ENCODE data around the gene RASGEF1B.
"Not testable (repeated sequence)": the region's sequence is repeated elsewhere in the genome, so short reads cannot be mapped to it uniquely, and the experiment has no call there.

Gene RASGEF1B

DNA sequence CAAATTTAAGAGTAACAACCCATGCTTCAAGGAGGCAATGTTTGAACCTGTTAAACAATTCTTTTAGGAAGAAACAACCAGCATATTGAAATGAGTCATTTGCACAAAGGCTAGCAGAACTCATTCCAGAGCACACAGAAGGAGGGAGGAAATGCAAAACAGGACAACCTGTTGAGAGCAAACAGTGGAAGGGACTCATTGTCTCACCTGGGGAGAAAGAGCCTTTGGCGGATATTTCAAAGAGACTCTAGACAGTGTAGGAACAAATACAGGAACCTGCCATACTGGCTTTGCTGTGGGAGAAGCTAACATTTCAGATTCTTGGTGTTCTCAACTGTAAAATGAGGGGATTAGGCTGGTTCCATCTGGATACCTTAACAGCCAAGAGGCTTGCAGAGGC is 14.8 kb upstream of the RASGEF1B start:
- no peak for DNase-seq
- TF ChIP-seq POLR2A (IDR thresholded peaks at IDR 0.05; ENCODE audit: low read length) (no peak), GATA1 (IDR thresholded peaks at IDR 0.05; ENCODE audit: low read depth, low read length) (no peak)

- DNase-seq = no peak
- no peak for TF ChIP-seq POLR2A (IDR thresholded peaks at IDR 0.05; ENCODE audit: low read length)
- TF ChIP-seq GATA1 (IDR thresholded peaks at IDR 0.05; ENCODE audit: low read depth, low read length) = no peak
Observed at GRCh38 chr4:81485310-81485980, 13.7 kb upstream of the RASGEF1B start.

DNA sequence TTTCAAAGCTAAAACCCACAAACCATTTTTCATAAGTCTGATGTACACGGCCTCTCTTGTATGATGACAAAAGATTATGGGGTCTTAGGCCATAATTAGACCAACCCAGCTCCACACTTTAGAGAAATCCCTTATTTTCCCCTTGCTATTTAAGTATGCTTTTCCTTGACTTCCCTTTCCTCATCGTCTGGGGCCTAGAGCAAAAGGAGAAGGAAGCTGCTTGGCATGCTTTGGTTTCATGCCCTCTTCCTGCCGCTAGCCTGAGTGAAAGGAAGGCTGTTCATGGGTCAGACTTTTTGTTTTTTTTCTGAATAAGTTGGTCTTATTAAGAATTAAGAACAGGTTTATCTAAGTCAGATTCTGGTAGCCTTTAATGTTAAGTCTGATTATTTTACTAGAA is 10.6 kb upstream of the RASGEF1B start:
- no peak for TF ChIP-seq POLR2A (IDR thresholded peaks at IDR 0.05; ENCODE audit: low read length)
- DNase-seq = no peak

GRCh38 chr4:81481151-81481550 is 9.4 kb upstream of the RASGEF1B start:
- TF ChIP-seq POLR2A (IDR thresholded peaks at IDR 0.05; ENCODE audit: low read length) (no peak), GATA1 (IDR thresholded peaks at IDR 0.05; ENCODE audit: low read depth, low read length) (no peak)
- no peak for DNase-seq

DNA sequence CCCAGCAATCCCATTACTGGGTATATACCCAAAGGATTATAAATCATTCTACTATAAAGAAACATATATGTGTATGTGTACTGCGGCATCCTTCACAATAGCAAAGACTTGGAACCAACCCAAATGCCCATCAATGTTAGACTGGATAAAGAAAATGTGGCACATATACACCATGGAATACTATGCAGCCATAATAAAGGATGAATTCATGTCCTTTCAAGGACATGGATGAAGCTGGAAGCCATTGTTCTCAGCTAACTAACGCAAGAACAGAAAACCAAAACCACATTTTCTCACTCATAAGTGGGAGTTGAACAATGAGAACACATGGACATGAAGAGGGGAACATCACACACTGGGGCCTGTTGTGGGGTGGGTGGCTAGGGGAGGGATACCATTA is 7.9 kb upstream of the RASGEF1B start:
- DNase-seq = not testable (repeated sequence)

- DNase-seq = not testable (repeated sequence)
Observed at GRCh38 chr4:81473331-81474265, 1.9 kb upstream of the RASGEF1B start.

- peak; percentile 74 to 80 for DNase-seq
- no peak for TF ChIP-seq GATA1 (IDR thresholded peaks at IDR 0.05; ENCODE audit: low read depth, low read length)
- TF ChIP-seq POLR2A (IDR thresholded peaks at IDR 0.05; ENCODE audit: low read length) = peak; percentile 66
Observed at GRCh38 chr4:81472281-81473182, 825 bp upstream of the RASGEF1B start.

DNA sequence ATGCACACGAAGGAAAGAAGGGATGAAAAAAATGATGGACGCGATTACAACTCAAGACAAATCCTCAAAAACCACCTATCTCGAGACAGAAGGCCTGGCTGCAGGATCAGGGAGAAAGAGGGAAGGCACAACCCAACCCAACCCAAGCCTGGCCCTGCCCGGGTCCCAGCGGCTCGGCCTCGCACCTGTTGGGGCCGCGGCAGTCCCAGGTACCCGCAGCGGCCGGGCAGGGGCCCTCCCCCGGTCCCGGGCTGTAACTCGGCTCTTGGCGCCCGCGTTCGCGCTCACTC is 464 bp downstream of the RASGEF1B start:
- TF ChIP-seq POLR2A (IDR thresholded peaks at IDR 0.05; ENCODE audit: low read length) (no peak), GATA1 (IDR thresholded peaks at IDR 0.05; ENCODE audit: low read depth, low read length) (no peak)
- DNase-seq = no peak

GRCh38 chr4:81470456-81471297 is 1.0 kb downstream of the RASGEF1B start:
- no peak for TF ChIP-seq GATA1 (IDR thresholded peaks at IDR 0.05; ENCODE audit: low read depth, low read length)
- peak; percentile 22 for TF ChIP-seq POLR2A (IDR thresholded peaks at IDR 0.05; ENCODE audit: low read length)
- peak; percentile 63 to 78 for DNase-seq

- DNase-seq = peak; percentile 10 to 36
- no peak for TF ChIP-seq GATA1 (IDR thresholded peaks at IDR 0.05; ENCODE audit: low read depth, low read length)
- TF ChIP-seq POLR2A (IDR thresholded peaks at IDR 0.05; ENCODE audit: low read length) = no peak
Observed at GRCh38 chr4:81469781-81470455, 1.8 kb downstream of the RASGEF1B start.

DNA sequence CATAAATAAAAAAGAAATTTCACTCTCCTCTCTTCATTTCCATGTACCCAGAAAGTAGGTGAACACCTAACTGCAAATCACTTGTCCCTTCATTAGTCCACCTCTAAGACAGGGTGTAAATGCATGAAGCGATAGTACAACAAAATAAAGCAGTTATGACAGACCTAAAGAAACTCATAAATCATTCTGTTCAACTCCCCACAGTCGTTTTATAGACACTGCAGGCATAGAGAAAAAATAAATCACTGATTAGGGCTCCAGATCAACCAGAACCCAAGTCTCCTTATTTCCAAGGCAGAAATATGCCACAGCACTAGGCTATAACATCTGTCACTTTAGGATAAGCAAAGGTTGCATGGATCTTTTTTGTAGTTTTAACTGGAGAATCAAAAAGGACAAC is 3.0 kb downstream of the RASGEF1B start:
- TF ChIP-seq GATA1 (IDR thresholded peaks at IDR 0.05; ENCODE audit: low read depth, low read length) (no peak), POLR2A (IDR thresholded peaks at IDR 0.05; ENCODE audit: low read length) (no peak)

DNA sequence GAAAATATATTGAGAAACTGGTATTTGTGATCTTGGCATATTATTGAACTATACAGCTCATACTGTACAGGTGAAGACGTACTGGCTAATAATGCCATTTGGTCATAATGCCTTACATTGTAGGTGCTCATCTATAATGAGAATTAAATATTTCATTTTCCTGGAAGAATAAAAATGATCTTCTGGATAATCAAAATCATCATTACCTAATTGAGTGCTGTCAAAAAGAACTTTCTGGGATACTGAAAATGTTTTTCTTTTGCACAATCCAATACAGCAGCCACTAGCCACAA is 4.1 kb downstream of the RASGEF1B start:
- TF ChIP-seq POLR2A (IDR thresholded peaks at IDR 0.05; ENCODE audit: low read length) = no peak
- no peak for TF ChIP-seq GATA1 (IDR thresholded peaks at IDR 0.05; ENCODE audit: low read depth, low read length)

More for the DNA sequence above, 3.0 kb downstream of the RASGEF1B start:
- no peak for DNase-seq

More for the DNA sequence above, 4.1 kb downstream of the RASGEF1B start:
- DNase-seq = no peak

All from erythroblast (primary cell).